OCI-LY1 (cell line): Measurements from ENCODE around the gene CARF.

Source experiments
- EZH2 ChIP-seq: fragments of 200-600 bp; sonication (generic), shearing (Covaris generic); IDR thresholded peaks from 2 replicates; pipeline ENCODE4 v1.8.0; 2017; ENCODE audit warnings: borderline replicate concordance, mixed run types, mild to moderate bottlenecking, antibody characterized with exemption, low read length, moderate library complexity, mixed read lengths
- TF ChIP-seq, protein P1 (sequence below): fragments of 200-600 bp; sonication (generic), shearing (Covaris generic); IDR thresholded peaks from 2 replicates; pipeline ENCODE4 v1.5.1; 2017; ENCODE audit warnings: mild to moderate bottlenecking, antibody characterized with exemption, low read length, moderate library complexity, mixed read lengths

GRCh38 chr2:202871300-202872141, 40.6 kb upstream of the CARF start, which contains the start of gene ICA1L:
- TF ChIP-seq, protein P1, sequence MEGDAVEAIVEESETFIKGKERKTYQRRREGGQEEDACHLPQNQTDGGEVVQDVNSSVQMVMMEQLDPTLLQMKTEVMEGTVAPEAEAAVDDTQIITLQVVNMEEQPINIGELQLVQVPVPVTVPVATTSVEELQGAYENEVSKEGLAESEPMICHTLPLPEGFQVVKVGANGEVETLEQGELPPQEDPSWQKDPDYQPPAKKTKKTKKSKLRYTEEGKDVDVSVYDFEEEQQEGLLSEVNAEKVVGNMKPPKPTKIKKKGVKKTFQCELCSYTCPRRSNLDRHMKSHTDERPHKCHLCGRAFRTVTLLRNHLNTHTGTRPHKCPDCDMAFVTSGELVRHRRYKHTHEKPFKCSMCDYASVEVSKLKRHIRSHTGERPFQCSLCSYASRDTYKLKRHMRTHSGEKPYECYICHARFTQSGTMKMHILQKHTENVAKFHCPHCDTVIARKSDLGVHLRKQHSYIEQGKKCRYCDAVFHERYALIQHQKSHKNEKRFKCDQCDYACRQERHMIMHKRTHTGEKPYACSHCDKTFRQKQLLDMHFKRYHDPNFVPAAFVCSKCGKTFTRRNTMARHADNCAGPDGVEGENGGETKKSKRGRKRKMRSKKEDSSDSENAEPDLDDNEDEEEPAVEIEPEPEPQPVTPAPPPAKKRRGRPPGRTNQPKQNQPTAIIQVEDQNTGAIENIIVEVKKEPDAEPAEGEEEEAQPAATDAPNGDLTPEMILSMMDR, result no peak
- TF ChIP-seq EZH2, result no peak
